K562 (cell line): ENCODE data around the gene PUS7L. TPM values are rescaled to one million over a fixed set of nuclear protein-coding genes. Genes with fewer than 3 reads are reported as not detected.

Experiments
- ARID1B ChIP-seq: fragments of 450-650 bp; IDR thresholded peaks from 2 replicates; pipeline ENCODE4 v1.6.1; 2016; ENCODE audit warnings: antibody characterized with exemption, mild to moderate bottlenecking, inconsistent platforms
- BRF2 ChIP-seq: IDR thresholded peaks from 3 replicates; pipeline ENCODE4 v1.6.1; 2011; ENCODE audit warnings: borderline replicate concordance, mild to moderate bottlenecking; ENCODE audit not compliant: insufficient read length, insufficient read depth
- CREM ChIP-seq: IDR thresholded peaks from 2 replicates; pipeline ENCODE4 v1.6.1; 2014; ENCODE audit warnings: antibody characterized with exemption, low read depth
- FOXJ2 ChIP-seq: fragments of 200-800 bp; sonication (Bioruptor generic); IDR thresholded peaks from 2 replicates; pipeline ENCODE4 v1.6.1; 2016; ENCODE audit warnings: missing genetic modification characterization, missing compliant biosample characterization
- HNRNPK ChIP-seq: fragments of 200-400 bp; formaldehyde crosslinking; IDR thresholded peaks from one replicate; pipeline ENCODE4 v1.6.1; 2018; ENCODE audit warnings: mild to moderate bottlenecking, low read depth, low read length; ENCODE audit not compliant: poor library complexity, severe bottlenecking
- JUN ChIP-seq, 2 experiments: sonication (generic) in 1 of 2; formaldehyde crosslinking in 1 of 2; IDR thresholded peaks; 2 replicates each; pipeline versions ENCODE4 v1.6.1 to v1.8.0; 2012 to 2022; ENCODE audit warnings: borderline replicate concordance in 2 of 2, mild to moderate bottlenecking in 2 of 2, improper control_type of control experiment in 1 of 2, low read depth in 1 of 2, low read length in 1 of 2, missing genetic modification reagents in 1 of 2
- NFYB ChIP-seq: IDR thresholded peaks from 2 replicates; pipeline ENCODE4 v1.6.1; 2011; ENCODE audit warnings: mild to moderate bottlenecking, moderate library complexity; ENCODE audit not compliant: insufficient read length; ENCODE audit errors: extremely low read depth
- NR2C1 ChIP-seq, 2 experiments: fragments of 450-650 bp; IDR thresholded peaks; 2 replicates each; pipeline ENCODE4 v1.6.1; 2017; ENCODE audit warnings: mild to moderate bottlenecking in 2 of 2, antibody characterized with exemption in 1 of 2, inconsistent platforms in 1 of 2, missing compliant biosample characterization in 1 of 2, missing genetic modification characterization in 1 of 2
- TARDBP ChIP-seq: fragments of 450-650 bp; IDR thresholded peaks from 2 replicates; pipeline ENCODE4 v1.6.1; 2016
- ZNF311 ChIP-seq: fragments of 250-450 bp; sonication (Bioruptor Pico); IDR thresholded peaks from 2 replicates; pipeline ENCODE4 v1.4.0; 2020; ENCODE audit warnings: mild to moderate bottlenecking, moderate library complexity
- ZNF586 ChIP-seq: fragments of 450-650 bp; formaldehyde crosslinking; conservative IDR thresholded peaks from 2 replicates; pipeline ENCODE4 v1.4.0; 2020; ENCODE audit warnings: mild to moderate bottlenecking, moderate library complexity
- ZNF740 ChIP-seq, 3 experiments: fragments of 200-800 bp in 1 of 3; sonication (Bioruptor generic) in 1 of 3; sonication (generic) in 1 of 3; formaldehyde crosslinking in 1 of 3; IDR thresholded peaks; 2 replicates each; pipeline versions ENCODE4 v1.6.1 to v1.8.0; 2016 to 2022; ENCODE audit warnings: mild to moderate bottlenecking in 2 of 3, missing compliant biosample characterization in 2 of 3, missing genetic modification characterization in 2 of 3, missing genetic modification reagents in 1 of 3
- polyA plus RNA-seq, 8 experiments: library from polyadenylated mRNA; depleted of rRNA in 4 of 8; stranded (reverse) in 5 of 8; unstranded in 3 of 8; fragments of >200 nt; fragmentation: Nextera tagmentation in 2 of 8; fragmentation: Illumina TruSeq in 1 of 8; extraction: Ambion mirVana in 2 of 8; extraction: Trizol in 1 of 8; gene quantifications; 2 replicates each; pipeline versions ENCODE4 v1.2.1 to v1.2.3, GENCODE V29; 2011 to 2014; ENCODE audit warnings: inconsistent platforms in 1 of 8, missing spikeins in 1 of 8
- total RNA-seq, 7 experiments: library from RNA; depleted of rRNA in 6 of 7; stranded (reverse); fragments of >200 nt in 6 of 7; fragmentation: Illumina TruSeq in 2 of 7; extraction: Trizol in 2 of 7; gene quantifications; 2 replicates each; pipeline versions ENCODE4 v1.2.1 to v1.2.3, GENCODE V29; 2011 to 2021; ENCODE audit warnings: low replicate concordance in 1 of 7
- TF ChIP-seq, protein P1 (sequence below): sonication (generic); formaldehyde crosslinking; IDR thresholded peaks from 2 replicates; pipeline ENCODE4 v1.4.0; 2020; ENCODE audit warnings: mild to moderate bottlenecking, missing genetic modification reagents
- TF ChIP-seq, protein P2 (sequence below): fragments of 450-650 bp; IDR thresholded peaks from 2 replicates; pipeline ENCODE4 v1.7.1; 2018; ENCODE audit warnings: mild to moderate bottlenecking, low read depth; ENCODE audit not compliant: partially characterized antibody
- TF ChIP-seq, protein P3 (sequence below): fragments of 450-650 bp; formaldehyde crosslinking; IDR thresholded peaks from 2 replicates; pipeline ENCODE4 v1.4.0; 2020; ENCODE audit warnings: mild to moderate bottlenecking, moderate library complexity

Gene PUS7L
- total and polyA plus RNA-seq, 9 of the 15 experiments (the other 6 are each of a cell fraction or from before 2014, with no cell fraction given), result 10.8 to 53.3 (median 25.2) TPM

- TF ChIP-seq CREM (peak; percentile 92), FOXJ2 (no peak), ARID1B (0 out of 2 replicates have a peak, but pooled peaks have one; percentile 5), TARDBP (no peak), NFYB (no peak), JUN (IDR thresholded peaks at IDR 0.05; ENCODE audit: borderline replicate concordance, low read depth, low read length) (peak; percentile 40; the same call in 1 of the 2 replicates), JUN (CRISPR knock-in tag; IDR thresholded peaks at IDR 0.05; ENCODE audit: borderline replicate concordance) (no peak), ZNF311 (CRISPR knock-in tag) (no peak), HNRNPK (no peak), BRF2 (no peak), ZNF740 (CRISPR knock-in tag; IDR thresholded peaks at IDR 0.05) (0 out of 2 replicates have a peak, but pooled peaks have one; percentile 21), ZNF740 (tag; IDR thresholded peaks at IDR 0.05) (no peak), NR2C1 (IDR thresholded peaks at IDR 0.05) (no peak), NR2C1 (tag; IDR thresholded peaks at IDR 0.05) (no peak), ZNF586 (CRISPR knock-in tag) (no peak)
- TF ChIP-seq, protein P1, sequence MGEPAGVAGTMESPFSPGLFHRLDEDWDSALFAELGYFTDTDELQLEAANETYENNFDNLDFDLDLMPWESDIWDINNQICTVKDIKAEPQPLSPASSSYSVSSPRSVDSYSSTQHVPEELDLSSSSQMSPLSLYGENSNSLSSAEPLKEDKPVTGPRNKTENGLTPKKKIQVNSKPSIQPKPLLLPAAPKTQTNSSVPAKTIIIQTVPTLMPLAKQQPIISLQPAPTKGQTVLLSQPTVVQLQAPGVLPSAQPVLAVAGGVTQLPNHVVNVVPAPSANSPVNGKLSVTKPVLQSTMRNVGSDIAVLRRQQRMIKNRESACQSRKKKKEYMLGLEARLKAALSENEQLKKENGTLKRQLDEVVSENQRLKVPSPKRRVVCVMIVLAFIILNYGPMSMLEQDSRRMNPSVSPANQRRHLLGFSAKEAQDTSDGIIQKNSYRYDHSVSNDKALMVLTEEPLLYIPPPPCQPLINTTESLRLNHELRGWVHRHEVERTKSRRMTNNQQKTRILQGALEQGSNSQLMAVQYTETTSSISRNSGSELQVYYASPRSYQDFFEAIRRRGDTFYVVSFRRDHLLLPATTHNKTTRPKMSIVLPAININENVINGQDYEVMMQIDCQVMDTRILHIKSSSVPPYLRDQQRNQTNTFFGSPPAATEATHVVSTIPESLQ, result no peak
- TF ChIP-seq, protein P2, sequence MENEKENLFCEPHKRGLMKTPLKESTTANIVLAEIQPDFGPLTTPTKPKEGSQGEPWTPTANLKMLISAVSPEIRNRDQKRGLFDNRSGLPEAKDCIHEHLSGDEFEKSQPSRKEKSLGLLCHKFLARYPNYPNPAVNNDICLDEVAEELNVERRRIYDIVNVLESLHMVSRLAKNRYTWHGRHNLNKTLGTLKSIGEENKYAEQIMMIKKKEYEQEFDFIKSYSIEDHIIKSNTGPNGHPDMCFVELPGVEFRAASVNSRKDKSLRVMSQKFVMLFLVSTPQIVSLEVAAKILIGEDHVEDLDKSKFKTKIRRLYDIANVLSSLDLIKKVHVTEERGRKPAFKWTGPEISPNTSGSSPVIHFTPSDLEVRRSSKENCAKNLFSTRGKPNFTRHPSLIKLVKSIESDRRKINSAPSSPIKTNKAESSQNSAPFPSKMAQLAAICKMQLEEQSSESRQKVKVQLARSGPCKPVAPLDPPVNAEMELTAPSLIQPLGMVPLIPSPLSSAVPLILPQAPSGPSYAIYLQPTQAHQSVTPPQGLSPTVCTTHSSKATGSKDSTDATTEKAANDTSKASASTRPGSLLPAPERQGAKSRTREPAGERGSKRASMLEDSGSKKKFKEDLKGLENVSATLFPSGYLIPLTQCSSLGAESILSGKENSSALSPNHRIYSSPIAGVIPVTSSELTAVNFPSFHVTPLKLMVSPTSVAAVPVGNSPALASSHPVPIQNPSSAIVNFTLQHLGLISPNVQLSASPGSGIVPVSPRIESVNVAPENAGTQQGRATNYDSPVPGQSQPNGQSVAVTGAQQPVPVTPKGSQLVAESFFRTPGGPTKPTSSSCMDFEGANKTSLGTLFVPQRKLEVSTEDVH, result no peak
- TF ChIP-seq, protein P3, sequence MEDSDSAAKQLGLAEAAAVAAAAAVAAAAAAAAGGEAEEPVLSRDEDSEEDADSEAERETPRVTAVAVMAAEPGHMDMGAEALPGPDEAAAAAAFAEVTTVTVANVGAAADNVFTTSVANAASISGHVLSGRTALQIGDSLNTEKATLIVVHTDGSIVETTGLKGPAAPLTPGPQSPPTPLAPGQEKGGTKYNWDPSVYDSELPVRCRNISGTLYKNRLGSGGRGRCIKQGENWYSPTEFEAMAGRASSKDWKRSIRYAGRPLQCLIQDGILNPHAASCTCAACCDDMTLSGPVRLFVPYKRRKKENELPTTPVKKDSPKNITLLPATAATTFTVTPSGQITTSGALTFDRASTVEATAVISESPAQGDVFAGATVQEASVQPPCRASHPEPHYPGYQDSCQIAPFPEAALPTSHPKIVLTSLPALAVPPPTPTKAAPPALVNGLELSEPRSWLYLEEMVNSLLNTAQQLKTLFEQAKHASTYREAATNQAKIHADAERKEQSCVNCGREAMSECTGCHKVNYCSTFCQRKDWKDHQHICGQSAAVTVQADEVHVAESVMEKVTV, result no peak
Observed at GRCh38 chr12:43758728-43759563, at the start of gene PUS7L, which contains the start of gene IRAK4 (continued).
